HUES64 (cell line): ENCODE results near the gene VDR.

ENCODE experiments used
- H3K27ac ChIP-seq: 2 replicates; pipeline ENCODE4 v1.7.0; 2013; ENCODE audit warnings: low read depth, low read length, inconsistent platforms
- H3K27me3 ChIP-seq: 2 replicates; pipeline ENCODE4 v1.6.1; 2013; ENCODE audit warnings: mild to moderate bottlenecking, low read length; ENCODE audit not compliant: insufficient read depth
- H3K36me3 ChIP-seq: 2 replicates; pipeline ENCODE4 v1.6.1; 2013; ENCODE audit warnings: mild to moderate bottlenecking, low read length; ENCODE audit not compliant: insufficient read depth
- H3K4me1 ChIP-seq: 2 replicates; pipeline ENCODE4 v1.6.1; 2013; ENCODE audit warnings: mild to moderate bottlenecking, low read length, moderate library complexity; ENCODE audit not compliant: insufficient read depth
- H3K4me3 ChIP-seq: 2 replicates; pipeline ENCODE4 v1.5.1; 2013; ENCODE audit warnings: mild to moderate bottlenecking, low read length, moderate library complexity
- H3K9ac ChIP-seq: 2 replicates; pipeline ENCODE4 v1.6.1; 2013; ENCODE audit warnings: mild to moderate bottlenecking, low read depth, low read length
- H3K9me3 ChIP-seq: 2 replicates; pipeline ENCODE4 v1.6.1; 2013; ENCODE audit warnings: low read depth, low read length; ENCODE audit not compliant: insufficient read depth
- WGBS: fragments of 150-250, 120-280 bp; methylation state at CpG from one replicate; pipeline ENCODE4 v1.1.7; 2013; ENCODE audit warnings: missing lambda C conversion rate; 5-methylcytosine and 5-hydroxymethylcytosine counted together

VDR gene

GRCh38 chr12:47921907-47922306 lies 17.1 kb upstream of the VDR start:
- H3K27ac ChIP-seq: no peak overlapping the region
- no peaks in the 10 kb centered on the region for H3K4me1 ChIP-seq
- no peak overlapping the region for H3K9ac ChIP-seq
- H3K36me3 ChIP-seq: no peaks in the 10 kb centered on the region
- no peak overlapping the region for H3K4me3 ChIP-seq
- H3K9me3 ChIP-seq: no peaks in the 10 kb centered on the region
- H3K27me3 ChIP-seq: peaks cover 50% of the 10 kb centered on the region
- 62% methylated on average over 1 of the region's 1 CpG for WGBS

DNA sequence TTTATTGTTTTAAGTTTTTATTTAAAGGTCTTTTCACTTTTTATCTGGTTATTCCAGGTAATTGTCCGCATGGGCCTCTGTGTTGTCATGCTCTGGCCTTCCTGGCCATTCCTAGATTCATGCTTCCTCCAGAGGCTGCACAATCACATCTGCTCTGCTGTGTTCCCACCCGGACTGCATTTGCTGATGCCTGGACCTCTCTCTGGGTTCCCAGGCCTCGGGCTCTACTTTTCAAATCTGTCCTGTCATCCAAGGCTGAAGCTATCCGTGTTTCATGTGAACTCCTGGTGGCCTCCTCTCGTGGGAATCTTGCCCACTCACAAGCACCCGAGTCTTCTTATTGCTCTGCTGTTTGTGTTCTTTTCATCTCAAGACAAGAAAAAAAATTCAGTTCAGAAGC lies 16.1 kb upstream of the VDR start:
- Histone ChIP-seq H3K9ac (no peak overlapping the region), H3K27ac (no peak overlapping the region), H3K4me1 (no peaks in the 10 kb centered on the region), H3K36me3 (no peaks in the 10 kb centered on the region), H3K4me3 (no peak overlapping the region), H3K27me3 (peaks cover 42% of the 10 kb centered on the region), H3K9me3 (no peaks in the 10 kb centered on the region)
- 85% methylated on average over 6 of the region's 6 CpGs for WGBS

GRCh38 chr12:47913081-47913480 lies 8.3 kb upstream of the VDR start:
- no peak overlapping the region for H3K27ac ChIP-seq
- no peak overlapping the region for H3K9ac ChIP-seq
- no peaks in the 10 kb centered on the region for H3K4me1 ChIP-seq
- H3K9me3 ChIP-seq: no peaks in the 10 kb centered on the region
- peaks cover 45% of the 10 kb centered on the region for H3K27me3 ChIP-seq
- H3K36me3 ChIP-seq: no peaks in the 10 kb centered on the region
- WGBS: 55% methylated on average over 3 of the region's 3 CpGs
- H3K4me3 ChIP-seq: no peak overlapping the region

GRCh38 chr12:47912556-47912955 lies 7.8 kb upstream of the VDR start:
- 83% methylated on average over 3 of the region's 4 CpGs for WGBS
- no peak overlapping the region for H3K9ac ChIP-seq
- H3K36me3 ChIP-seq: no peaks in the 10 kb centered on the region
- H3K27ac ChIP-seq: no peak overlapping the region
- no peaks in the 10 kb centered on the region for H3K4me1 ChIP-seq
- peaks cover 46% of the 10 kb centered on the region for H3K27me3 ChIP-seq
- H3K9me3 ChIP-seq: no peaks in the 10 kb centered on the region
- H3K4me3 ChIP-seq: no peak overlapping the region

DNA sequence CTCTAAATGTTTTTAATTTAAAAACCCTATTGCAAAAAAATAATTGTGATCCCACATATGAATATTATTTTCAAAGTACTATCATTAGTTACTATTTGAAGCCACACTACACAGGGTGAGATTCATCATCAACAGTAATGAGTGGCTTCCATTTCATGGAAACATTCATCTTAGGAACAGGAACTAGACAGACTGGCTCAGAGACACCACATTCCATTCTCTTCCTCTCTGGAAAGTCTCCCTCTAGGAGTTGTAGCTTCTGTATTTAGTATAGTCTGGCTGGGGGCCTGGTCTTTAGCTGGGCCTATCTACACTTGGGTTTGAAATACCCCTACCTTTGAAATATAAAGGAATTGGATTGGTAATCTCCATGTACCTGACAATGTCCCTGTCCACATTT lies 6.2 kb upstream of the VDR start:
- Histone ChIP-seq H3K27ac (no peak overlapping the region), H3K36me3 (no peaks in the 10 kb centered on the region), H3K4me3 (no peak overlapping the region), H3K27me3 (peaks cover 56% of the 10 kb centered on the region), H3K9me3 (no peaks in the 10 kb centered on the region), H3K4me1 (no peaks in the 10 kb centered on the region), H3K9ac (no peak overlapping the region)

DNA sequence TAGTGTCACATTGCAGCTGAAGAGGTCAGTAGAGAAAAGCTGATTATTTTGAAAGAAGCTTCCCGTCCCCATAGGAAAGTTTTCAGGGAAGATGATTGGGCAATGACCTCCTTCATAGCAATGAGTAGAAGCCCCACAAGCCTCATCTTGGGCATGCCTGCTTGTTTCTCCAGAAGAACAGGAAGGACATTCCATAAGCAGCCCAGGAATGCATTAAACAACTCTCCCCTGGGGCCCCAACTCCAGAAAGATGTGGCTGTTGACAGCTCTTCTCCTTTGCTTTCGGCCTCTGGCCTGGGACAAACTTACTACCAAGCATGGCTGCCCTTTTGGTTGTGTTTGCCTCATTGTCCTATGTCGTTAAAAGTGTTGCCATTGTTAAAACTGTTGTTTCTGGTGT lies 5.7 kb upstream of the VDR start:
- Histone ChIP-seq H3K9me3 (no peaks in the 10 kb centered on the region), H3K27ac (no peak overlapping the region), H3K27me3 (peaks cover 58% of the 10 kb centered on the region), H3K36me3 (no peaks in the 10 kb centered on the region), H3K9ac (no peak overlapping the region), H3K4me1 (no peaks in the 10 kb centered on the region), H3K4me3 (no peak overlapping the region)
- WGBS: 84% methylated on average over 3 of the region's 3 CpGs

DNA sequence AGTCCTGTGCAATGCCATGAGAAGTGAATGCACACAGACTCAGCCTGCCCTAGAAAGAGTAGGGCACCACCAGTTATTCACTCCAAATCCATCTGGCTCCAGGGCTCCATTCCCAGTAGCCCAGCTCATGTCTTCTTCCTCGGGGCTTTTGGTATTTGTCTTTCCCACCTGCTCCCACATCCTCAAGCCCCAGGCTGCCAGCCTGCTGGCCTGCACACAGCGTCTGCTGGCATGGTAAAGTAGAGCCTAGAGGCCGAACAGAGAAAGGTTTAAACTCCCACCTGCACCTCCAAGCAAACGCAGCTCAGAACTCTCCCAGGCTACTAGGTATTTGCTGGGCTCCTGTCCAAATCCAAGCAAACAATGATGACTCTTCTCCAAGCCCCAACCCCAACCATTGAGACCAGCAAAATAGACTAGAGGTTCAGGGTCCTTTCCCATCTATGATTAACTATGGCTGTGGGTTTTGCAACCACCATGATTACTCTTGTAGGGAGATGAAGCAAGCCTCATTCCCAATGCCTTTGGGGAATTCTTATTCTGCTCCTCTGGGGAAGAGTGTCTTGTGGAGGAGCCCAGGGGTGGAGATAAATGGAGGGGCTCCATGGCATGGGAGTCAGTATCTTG lies 5.2 kb upstream of the VDR start:
- H3K36me3 ChIP-seq: no peaks in the 10 kb centered on the region
- no peak overlapping the region for H3K27ac ChIP-seq
- no peaks in the 10 kb centered on the region for H3K9me3 ChIP-seq
- no peak overlapping the region for H3K9ac ChIP-seq
- H3K4me3 ChIP-seq: no peak overlapping the region
- WGBS: 84% methylated on average over 4 of the region's 4 CpGs
- no peaks in the 10 kb centered on the region for H3K4me1 ChIP-seq
- H3K27me3 ChIP-seq: peaks cover 64% of the 10 kb centered on the region

- Histone ChIP-seq H3K27me3 (peaks cover 73% of the 10 kb centered on the region), H3K9ac (no peak overlapping the region), H3K9me3 (no peaks in the 10 kb centered on the region), H3K4me3 (no peak overlapping the region), H3K36me3 (no peaks in the 10 kb centered on the region), H3K4me1 (peaks cover 4% of the 10 kb centered on the region; the same call in 1 of the 2 replicates), H3K27ac (no peak overlapping the region)
These were observed 3.9 kb upstream of the VDR start for GRCh38 chr12:47908738-47909137.

- Histone ChIP-seq H3K9ac (no peak overlapping the region), H3K27me3 (peaks cover 80% of the 10 kb centered on the region), H3K27ac (no peak overlapping the region), H3K4me1 (peaks cover 6% of the 10 kb centered on the region; the same call in 1 of the 2 replicates), H3K4me3 (no peak overlapping the region), H3K9me3 (no peaks in the 10 kb centered on the region), H3K36me3 (no peaks in the 10 kb centered on the region)
- WGBS: 62% methylated on average over 3 of the region's 4 CpGs
These were observed 3.2 kb upstream of the VDR start for GRCh38 chr12:47907851-47908454.

GRCh38 chr12:47903927-47904712 lies 674 bp downstream of the VDR start:
- Histone ChIP-seq H3K9ac (no peak overlapping the region), H3K4me1 (peaks cover 6% of the 10 kb centered on the region; the same call in 1 of the 2 replicates), H3K27me3 (peaks cover 90% of the 10 kb centered on the region), H3K36me3 (no peaks in the 10 kb centered on the region), H3K9me3 (no peaks in the 10 kb centered on the region), H3K27ac (no peak overlapping the region), H3K4me3 (peak overlapping the region; percentile 51)
- 11% methylated on average over 7 of the region's 7 CpGs for WGBS

DNA sequence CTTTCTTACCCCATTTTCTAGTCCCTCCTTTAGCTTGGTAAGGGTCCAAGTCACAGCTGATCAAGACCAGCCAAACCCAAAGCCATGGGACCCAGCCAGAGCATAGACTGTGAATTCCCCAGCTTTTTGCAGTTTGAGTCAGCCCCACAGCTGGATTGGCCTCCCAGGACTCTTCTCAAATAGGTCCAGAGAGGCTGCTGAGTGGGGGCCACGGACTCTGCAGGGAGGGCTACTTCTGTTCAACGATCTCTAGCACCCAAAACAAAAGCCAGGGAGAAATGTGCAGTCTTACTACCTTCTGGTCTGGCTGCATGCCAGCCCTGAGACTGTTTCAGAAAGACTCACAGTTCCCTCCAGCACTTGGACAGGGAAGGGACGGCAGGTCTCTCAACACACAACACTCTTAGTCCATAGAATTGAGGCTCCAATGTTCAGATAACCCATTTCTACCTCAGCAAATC lies 1.6 kb downstream of the VDR start:
- H3K27me3 ChIP-seq: peaks cover 81% of the 10 kb centered on the region
- H3K36me3 ChIP-seq: no peaks in the 10 kb centered on the region
- WGBS: 69% methylated on average over 3 of the region's 3 CpGs
- H3K4me1 ChIP-seq: peaks cover 6% of the 10 kb centered on the region; the same call in 1 of the 2 replicates
- no peak overlapping the region for H3K27ac ChIP-seq
- no peak overlapping the region for H3K4me3 ChIP-seq
- no peaks in the 10 kb centered on the region for H3K9me3 ChIP-seq
- H3K9ac ChIP-seq: no peak overlapping the region
